AG08396 (cell line): ENCODE measurements around the gene URB1.
A peak's percentile ranks its signal among the peaks of the same experiment; 100 is the strongest.
"Not testable (repeated sequence)": the region's sequence is repeated elsewhere in the genome, so short reads cannot be mapped to it uniquely, and the experiment has no call there.

Experiments
- DNase-seq: peaks from one replicate; pipeline ENCODE4 v3.0.0; 2012; ENCODE audit warnings: low spot score, mixed read lengths

The URB1 gene

DNA sequence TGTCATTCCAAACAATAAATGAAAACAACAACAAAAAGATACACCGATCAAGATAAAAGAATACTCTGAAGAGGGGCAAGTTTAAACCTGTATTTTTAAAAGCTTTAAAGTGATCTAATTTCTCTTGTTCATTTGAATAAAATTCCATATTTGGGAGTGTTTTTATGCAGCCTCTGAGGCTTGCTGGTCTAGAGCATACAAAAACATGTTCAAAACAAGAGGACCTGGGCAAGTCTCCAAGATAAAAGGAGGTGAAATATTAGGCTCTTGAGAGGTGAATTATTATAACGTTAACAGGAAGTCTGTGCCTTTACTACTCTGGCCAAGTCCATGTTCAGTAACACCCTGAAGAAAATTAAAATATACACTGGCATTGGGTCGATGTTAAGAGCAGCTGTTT lies 20.1 kb downstream of the URB1 start:
- no peak for DNase-seq

- peak; percentile 66 for DNase-seq
These were observed 20.9 kb downstream of the URB1 start for GRCh38 chr21:32371913-32372314.

GRCh38 chr21:32370998-32371766 lies 21.6 kb downstream of the URB1 start:
- no peak for DNase-seq

GRCh38 chr21:32368961-32369360 lies 23.9 kb downstream of the URB1 start:
- DNase-seq: not testable (repeated sequence)

DNA sequence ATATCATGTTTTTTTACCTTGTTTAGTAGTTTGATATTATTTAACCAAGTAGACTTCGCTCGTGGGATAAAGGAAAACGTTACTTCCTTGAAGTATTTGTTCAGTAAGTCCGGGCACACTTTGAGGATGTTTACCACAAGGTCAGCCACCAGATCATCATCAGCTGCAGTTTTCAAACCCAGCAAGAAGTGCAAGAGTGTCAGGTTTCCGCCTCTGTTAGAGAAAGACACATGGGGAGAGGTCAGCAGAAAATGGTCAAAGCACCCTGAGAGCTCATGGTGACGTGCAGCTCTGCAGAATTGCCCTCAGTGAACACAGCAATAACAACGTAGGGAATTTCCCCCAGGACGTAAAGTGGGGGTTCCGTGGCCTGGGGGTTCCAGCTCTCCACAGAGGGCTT lies 24.4 kb downstream of the URB1 start:
- no peak for DNase-seq

GRCh38 chr21:32367158-32367557 lies 25.7 kb downstream of the URB1 start:
- no peak for DNase-seq

- DNase-seq: no peak
These were observed 26.6 kb downstream of the URB1 start for GRCh38 chr21:32366191-32366590.

- no peak for DNase-seq
These were observed 28.0 kb downstream of the URB1 start for GRCh38 chr21:32364796-32365195.

DNA sequence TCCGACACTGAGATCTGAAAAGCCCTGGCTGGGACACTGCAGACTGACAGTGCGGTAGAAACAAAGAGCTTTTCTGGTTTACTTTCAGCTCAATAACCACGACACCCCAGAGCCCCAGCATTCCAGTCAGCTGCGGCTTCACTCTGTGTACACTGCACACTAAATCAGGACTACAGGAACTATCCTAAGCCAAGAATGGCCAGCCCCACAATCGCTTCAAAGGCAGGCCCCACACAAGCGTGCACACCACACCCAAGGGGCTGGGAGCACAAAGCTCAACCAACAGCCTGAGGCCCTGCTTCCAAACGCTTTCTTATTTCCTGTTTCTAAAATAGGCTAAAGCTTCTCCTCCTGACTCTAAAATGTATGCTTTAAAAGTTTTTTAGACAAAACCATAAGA lies 28.4 kb downstream of the URB1 start:
- DNase-seq: no peak

DNA sequence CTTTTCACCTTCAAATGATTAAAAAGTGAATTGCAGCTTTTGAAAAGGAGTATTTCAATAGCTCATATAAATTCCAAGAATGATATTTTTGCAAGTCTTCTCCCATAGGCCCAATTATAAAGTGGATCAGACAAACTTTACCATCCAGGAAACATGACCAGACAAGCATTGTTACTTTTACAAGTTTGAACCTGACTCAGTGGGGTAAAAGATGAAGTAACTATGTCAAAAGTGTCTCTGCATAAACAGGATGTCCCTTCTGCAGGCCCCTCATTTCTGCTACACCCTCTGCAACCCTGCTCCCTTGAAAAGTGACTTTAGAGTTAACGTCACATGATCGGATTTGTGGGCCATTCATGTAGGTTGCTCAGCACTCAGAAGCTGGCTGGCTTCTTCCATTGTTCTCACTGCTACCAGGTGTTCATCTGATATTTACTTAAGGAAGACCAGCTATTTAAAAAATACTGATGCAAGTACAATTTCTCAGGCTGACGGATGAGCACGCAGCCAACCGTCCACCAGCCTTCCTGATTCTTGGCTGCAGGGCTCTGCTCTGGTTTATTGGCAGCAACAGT lies 32.3 kb downstream of the URB1 start:
- DNase-seq: no peak

DNA sequence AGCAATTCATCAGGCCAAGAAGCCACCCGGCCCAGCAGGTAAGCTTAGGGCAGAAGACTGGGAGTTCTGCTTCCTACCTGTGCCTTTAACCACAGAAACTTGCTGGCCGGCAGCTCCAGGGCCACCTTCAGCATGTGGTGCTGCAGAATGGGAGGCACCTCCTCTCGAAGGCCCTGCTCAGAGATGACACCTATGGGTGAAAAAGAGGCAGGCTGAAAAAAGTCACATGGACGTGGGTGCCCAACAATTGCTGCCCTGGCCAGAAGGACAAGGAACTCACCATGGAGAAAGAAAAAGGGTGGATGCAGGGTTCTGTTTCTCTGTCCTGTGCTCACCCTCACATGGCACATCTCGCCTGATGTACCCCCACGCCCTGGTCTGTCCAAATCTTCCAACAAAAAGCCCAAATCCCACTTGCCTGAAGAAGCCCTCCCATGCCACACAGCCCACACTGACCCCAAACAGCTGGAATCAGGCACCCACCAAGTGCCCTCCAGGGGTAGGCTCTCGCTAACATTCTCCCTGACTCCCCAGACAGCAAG lies 33.0 kb downstream of the URB1 start:
- DNase-seq: peak; percentile 23

DNA sequence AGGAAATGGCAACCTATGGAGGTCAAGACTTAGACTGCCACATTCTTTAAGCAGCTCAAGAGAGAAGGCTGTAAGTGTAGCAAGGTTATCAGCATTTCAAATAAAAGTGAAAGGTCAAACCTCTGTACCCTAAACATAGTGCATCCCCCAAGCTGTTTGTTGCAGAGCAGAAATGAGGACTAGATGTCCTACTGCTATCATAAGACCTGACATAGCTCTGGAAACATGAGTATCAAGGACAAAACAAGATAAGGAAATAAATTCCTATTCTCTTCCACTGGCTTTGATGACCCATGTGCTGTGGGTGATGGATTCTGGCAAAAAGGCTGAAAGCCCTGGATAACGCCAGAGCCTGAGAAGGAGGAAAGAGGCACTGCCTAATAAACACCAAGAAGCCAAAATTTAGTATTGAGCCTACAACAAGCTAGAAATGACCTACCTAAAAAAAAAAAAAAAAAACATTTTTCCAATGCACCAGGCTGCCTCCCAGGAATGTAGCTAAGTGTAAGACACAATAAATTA lies 35.9 kb downstream of the URB1 start:
- DNase-seq: no peak

- no peak for DNase-seq
These were observed 39.7 kb downstream of the URB1 start for GRCh38 chr21:32353002-32353711.

GRCh38 chr21:32352526-32352925 lies 40.3 kb downstream of the URB1 start:
- no peak for DNase-seq

- DNase-seq: no peak
These were observed 41.4 kb downstream of the URB1 start for GRCh38 chr21:32351428-32351827.

- no peak for DNase-seq
These were observed 41.8 kb downstream of the URB1 start for GRCh38 chr21:32350981-32351380.

DNA sequence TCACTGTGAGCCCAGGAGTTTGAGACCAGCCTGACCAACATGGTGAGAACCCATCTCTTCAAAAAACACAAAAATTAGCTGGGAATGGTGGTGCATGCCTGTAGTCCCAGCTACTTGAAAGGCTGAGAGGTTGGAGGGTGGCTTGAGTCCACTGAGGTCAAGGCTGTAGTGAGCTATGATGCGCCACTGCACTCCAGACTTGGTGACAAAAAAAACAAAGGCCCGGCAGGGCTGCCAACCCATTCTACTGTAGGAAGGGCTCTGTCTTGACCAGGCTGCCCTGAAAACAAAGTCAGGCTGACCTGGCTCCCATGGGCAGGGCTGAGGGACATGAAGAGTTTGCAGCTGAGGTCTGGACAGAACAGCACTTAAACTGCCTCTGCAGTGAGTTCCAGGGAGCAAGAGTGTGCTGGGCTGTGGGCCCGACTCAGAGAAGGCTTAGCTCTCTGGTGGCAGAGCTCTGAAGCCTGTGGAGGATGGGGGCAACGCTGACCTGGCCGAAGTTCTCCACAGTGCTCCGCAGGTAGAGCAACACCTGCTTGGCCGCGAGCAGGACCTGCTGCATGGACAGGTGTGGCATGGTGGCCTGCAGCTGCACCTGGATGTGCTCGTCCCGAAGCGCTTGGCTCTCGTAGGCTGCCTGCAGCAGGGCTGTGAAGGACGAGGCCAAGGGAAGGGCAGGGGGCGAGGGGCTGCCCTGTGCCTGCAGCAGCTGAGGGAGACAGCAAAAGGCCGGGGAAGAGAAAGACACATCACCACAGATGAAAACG lies 42.4 kb downstream of the URB1 start:
- DNase-seq: no peak

DNA sequence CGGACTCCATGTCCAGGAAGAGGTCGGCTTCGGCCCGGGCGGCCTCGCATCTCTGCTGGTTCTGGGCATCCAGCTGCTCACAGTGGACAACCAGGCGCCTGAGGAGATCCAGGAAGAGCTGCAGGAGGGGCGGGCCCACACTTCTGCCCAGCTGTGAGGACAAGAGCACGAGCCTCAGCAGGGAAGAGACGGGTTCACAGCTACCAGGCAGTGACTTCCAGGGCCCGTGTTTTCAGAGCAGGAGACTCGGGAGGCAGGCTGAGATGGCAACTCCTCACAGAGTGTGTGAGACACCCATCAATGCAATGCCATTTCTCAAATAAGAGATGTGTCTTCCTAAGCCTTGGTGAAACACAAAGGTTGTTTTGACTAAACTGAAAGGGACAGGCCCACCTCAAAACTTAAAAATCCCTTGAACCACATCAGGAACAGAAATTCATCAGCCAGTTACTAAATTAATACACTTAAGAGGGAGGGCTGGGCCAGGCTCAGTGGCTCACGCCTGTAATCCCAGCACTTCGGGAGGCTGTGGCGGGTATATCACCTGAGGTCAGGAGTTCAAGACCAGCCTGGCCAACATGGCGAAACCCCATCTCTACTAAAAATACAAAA lies 43.4 kb downstream of the URB1 start:
- no peak for DNase-seq

- no peak for DNase-seq
These were observed 44.0 kb downstream of the URB1 start for GRCh38 chr21:32348604-32349332.

DNA sequence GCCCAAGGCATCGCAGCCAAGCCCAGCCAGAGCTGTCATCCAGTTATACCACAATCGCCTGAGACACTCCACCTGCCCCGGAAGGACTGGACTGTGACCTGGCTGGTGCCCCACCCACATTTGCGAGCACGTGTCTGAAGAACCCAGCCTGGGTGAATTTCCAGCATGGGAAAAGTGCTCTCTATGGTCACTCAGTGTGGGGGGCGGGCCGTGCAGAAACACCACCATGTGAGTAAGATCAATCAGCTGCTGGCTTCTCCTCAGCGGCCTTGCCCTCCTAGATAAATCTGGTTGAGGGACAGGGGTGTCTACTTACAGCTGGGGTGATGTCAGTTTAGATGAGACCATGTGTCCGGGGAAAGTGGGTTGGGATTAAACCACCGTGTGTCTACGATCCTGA lies 44.8 kb downstream of the URB1 start:
- DNase-seq: no peak

GRCh38 chr21:32347351-32347750 lies 45.5 kb downstream of the URB1 start:
- no peak for DNase-seq
